Activated CD8-positive, alpha-beta T cell treated with anti-CD3 and anti-CD28 coated beads, Interleukin-2, amount 10 ng/mL, durations not matched to agents 7 days and 5 days (primary cell): ENCODE results near the gene ZC3H10. TPM values are rescaled to one million over a fixed set of nuclear protein-coding genes. Genes with fewer than 3 reads are reported as not detected.

Experiments
- total RNA-seq, 2 experiments: library from RNA; stranded (reverse); gene quantifications; one replicate each; pipeline ENCODE4 v1.2.3, GENCODE V29; 2021

Gene ZC3H10
- total RNA-seq, 2 experiments from 2014 or later = 9.1 to 10.6 TPM

Other genes starting within 250 kb of the ZC3H10 start
- gene PYM1, start 190.4 kb upstream of the ZC3H10 start, total RNA-seq = 10 to 100 TPM; 51.6 to 52.2 TPM
- gene DGKA, start 187.1 kb upstream of the ZC3H10 start, total RNA-seq = 100 to 1,000 TPM; 541 to 575 TPM
- gene PMEL, start 152.2 kb upstream of the ZC3H10 start, total RNA-seq = under 1 TPM; 0.10 to 0.55 TPM
- gene CDK2, start 151.4 kb upstream of the ZC3H10 start, total RNA-seq = 100 to 1,000 TPM; 128 to 130 TPM
- gene RAB5B, start 144.2 kb upstream of the ZC3H10 start, total RNA-seq = 10 to 100 TPM; 51.9 to 52.9 TPM
- 1 to 10 TPM; 5.8 to 6.8 TPM for gene SUOX, start 121.0 kb upstream of the ZC3H10 start, total RNA-seq
- 10 to 100 TPM; 19.9 to 20.7 TPM for gene IKZF4, start 97.2 kb upstream of the ZC3H10 start, total RNA-seq
- 10 to 100 TPM; 25.2 to 27.2 TPM for gene RPS26, start 76.3 kb upstream of the ZC3H10 start, total RNA-seq
- gene ERBB3, start 38.1 kb upstream of the ZC3H10 start, total RNA-seq = 1 to 10 TPM; 5.4 to 5.9 TPM
- gene PA2G4, start 13.7 kb upstream of the ZC3H10 start, total RNA-seq = 100 to 1,000 TPM; 316 to 323 TPM
- 1,000 to 10,000 TPM; 3,845 to 4,046 TPM for gene RPL41, start 1.6 kb upstream of the ZC3H10 start, total RNA-seq
- 100 to 1,000 TPM; 317 to 333 TPM for gene ESYT1, start 10.0 kb downstream of the ZC3H10 start, total RNA-seq
- 10 to 100 TPM; 60.0 to 60.7 TPM for gene MYL6B, start 34.3 kb downstream of the ZC3H10 start, total RNA-seq
- 1,000 to 10,000 TPM; 1,527 to 1,542 TPM for gene MYL6, start 40.1 kb downstream of the ZC3H10 start, total RNA-seq
- gene SMARCC2, start 71.2 kb downstream of the ZC3H10 start, total RNA-seq = 100 to 1,000 TPM; 144 to 154 TPM
- gene RNF41, start 103.7 kb downstream of the ZC3H10 start, total RNA-seq = 10 to 100 TPM; 27.9 to 32.9 TPM
- 10 to 100 TPM; 64.3 to 69.5 TPM for gene NABP2, start 106.1 kb downstream of the ZC3H10 start, total RNA-seq
- gene SLC39A5, start 111.8 kb downstream of the ZC3H10 start, total RNA-seq = under 1 TPM in 1 of 2 experiments, not detected in 1; 0.52 TPM
- 10 to 100 TPM; 54.5 to 55.0 TPM for gene ANKRD52, start 140.1 kb downstream of the ZC3H10 start, total RNA-seq
- 10 to 100 TPM; 19.6 to 19.7 TPM for gene COQ10A, start 148.7 kb downstream of the ZC3H10 start, total RNA-seq
- gene CS, start 182.1 kb downstream of the ZC3H10 start, total RNA-seq = 100 to 1,000 TPM; 218 to 228 TPM
- gene CNPY2, start 197.7 kb downstream of the ZC3H10 start, total RNA-seq = 100 to 1,000 TPM; 112 to 113 TPM
- gene PAN2, start 215.7 kb downstream of the ZC3H10 start, total RNA-seq = 10 to 100 TPM; 61.8 to 63.7 TPM
- 1 to 10 TPM; 3.5 to 3.7 TPM for gene IL23A, start 220.6 kb downstream of the ZC3H10 start, total RNA-seq
- 100 to 1,000 TPM; 193 to 194 TPM for gene STAT2, start 241.8 kb downstream of the ZC3H10 start, total RNA-seq
- gene APOF, start 244.6 kb downstream of the ZC3H10 start, total RNA-seq = not detected